GM12892 (cell line): Measurements from ENCODE around the gene RNF40.

Source experiments
- DNase-seq: peaks from one replicate; pipeline ENCODE4 v3.0.0; 2011; ENCODE audit not compliant: insufficient read length
- FAIRE-seq: peaks from 2 replicates; lab custom pipeline; 2011; peaks lifted over from hg19 to GRCh38; lab: Jason Lieb, UNC
- POLR2A ChIP-seq: IDR thresholded peaks from 2 replicates; pipeline ENCODE4 v1.6.1; 2011; ENCODE audit warnings: low read depth, low read length, control low read depth
- POLR2AphosphoS5 ChIP-seq: IDR thresholded peaks from 2 replicates; pipeline ENCODE4 v1.6.1; 2011; ENCODE audit warnings: low read depth, low read length, control low read depth
- TAF1 ChIP-seq: IDR thresholded peaks from 2 replicates; pipeline ENCODE4 v1.6.1; 2011; ENCODE audit warnings: low read depth, mild to moderate bottlenecking, control low read depth, low read length, borderline replicate concordance

RNF40 gene

DNA sequence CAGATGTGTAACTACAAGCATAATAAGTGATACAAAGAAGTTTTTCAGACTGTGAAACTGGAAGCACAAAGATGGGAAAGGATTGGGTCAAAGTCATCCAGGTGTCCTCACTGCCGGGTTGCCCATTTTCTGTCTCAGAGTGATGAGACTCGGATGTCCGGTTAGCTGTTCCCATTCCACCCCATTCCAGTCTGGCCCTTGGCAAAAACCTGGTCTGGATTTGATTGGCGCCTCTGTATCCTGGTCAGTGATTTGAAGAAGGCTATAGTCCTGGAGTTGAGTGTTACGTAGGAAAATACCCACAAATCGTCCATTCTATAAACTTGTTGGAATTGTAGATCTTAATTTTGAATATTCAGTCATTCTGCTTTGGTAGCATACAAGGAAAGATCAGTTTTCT lies 33.8 kb upstream of the RNF40 start:
- TF ChIP-seq POLR2AphosphoS5 (no peak), TAF1 (no peak), POLR2A (no peak)
- DNase-seq (no peak), FAIRE-seq (no peak)

DNA sequence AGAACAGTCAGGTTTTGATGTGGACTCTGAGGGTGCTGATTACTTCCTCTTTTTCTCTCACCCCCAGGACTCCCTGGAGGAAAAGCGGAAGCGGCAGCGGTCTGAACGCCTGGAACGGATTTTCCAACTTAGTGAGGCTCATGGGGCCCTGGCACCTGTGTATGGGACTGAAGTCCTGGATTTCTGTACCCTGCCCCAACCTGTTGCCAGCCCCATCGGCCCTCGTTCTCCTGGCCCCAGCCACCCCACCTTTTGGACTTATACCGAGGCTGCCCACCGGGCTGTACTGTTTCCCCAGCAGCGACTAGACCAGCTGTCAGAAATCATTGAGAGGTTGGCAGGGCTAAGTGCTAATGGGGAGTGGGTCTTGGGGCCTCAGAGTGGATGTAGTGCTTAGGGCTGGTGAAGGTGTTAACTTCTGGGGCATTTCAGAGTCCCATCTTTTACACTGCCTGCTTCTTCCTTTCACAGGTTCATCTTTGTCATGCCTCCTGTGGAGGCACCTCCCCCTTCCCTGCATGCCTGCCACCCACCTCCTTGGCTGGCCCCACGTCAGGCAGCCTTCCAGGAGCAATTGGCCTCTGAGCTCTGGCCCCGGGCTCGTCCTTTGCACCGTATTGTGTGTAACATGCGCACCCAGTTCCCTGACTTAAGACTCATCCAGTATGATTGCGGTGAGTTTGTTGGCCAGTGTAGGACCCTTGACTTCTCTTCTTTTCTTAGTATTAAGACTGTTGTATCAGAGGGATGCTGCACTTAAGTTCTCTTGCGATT lies 33.0 kb upstream of the RNF40 start:
- TF ChIP-seq POLR2A (no peak), POLR2AphosphoS5 (no peak), TAF1 (no peak)
- DNase-seq (no peak), FAIRE-seq (no peak)

DNA sequence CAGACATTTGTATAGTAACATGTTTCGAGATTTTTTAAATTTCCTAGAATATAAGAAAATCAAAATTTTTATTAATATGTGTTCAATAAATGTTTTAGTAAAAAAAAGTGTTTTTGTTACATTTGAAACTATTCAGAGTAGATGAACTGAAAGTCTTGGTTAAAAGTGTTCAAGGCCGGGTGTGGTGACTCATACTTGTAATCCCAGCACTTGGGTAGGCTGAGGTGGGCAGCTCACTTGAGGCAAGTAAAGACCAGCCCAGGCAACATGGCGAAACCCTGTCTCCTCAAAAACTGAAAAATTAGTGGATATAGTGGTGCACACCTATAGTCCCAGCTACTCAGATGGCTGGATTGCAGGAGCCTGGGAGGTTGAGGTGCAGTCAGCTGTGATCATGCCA lies 30.7 kb upstream of the RNF40 start:
- DNase-seq (no peak), FAIRE-seq (no peak)
- TF ChIP-seq POLR2AphosphoS5 (no peak), TAF1 (no peak), POLR2A (no peak)

DNA sequence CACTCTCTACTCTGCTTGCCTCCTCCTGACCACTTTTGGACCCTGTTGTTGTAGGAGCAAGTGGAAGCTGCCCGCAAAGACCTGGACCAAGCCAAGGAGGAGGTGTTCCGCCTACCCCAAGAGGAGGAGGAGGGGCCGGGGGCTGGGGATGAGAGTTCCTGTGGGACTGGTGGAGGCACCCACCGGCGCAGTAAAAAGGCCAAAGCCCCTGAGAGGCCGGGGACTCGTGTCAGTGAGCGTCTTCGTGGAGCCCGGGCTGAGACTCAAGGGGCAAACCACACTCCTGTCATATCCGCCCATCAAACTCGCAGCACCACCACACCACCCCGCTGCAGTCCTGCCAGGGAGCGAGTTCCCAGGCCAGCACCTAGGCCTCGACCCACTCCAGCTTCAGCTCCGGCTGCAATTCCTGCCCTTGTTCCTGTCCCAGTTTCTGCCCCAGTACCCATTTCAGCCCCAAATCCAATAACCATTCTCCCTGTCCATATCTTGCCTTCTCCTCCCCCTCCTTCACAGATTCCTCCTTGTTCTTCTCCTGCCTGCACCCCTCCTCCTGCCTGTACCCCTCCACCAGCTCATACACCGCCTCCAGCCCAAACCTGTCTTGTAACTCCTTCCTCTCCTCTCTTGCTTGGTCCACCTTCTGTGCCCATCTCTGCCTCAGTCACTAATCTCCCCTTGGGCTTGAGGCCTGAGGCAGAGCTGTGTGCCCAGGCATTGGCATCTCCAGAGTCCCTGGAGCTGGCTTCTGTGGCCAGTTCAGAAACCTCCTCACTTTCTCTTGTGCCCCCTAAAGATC lies 24.9 kb upstream of the RNF40 start:
- no peak for FAIRE-seq
- DNase-seq = no peak

DNA sequence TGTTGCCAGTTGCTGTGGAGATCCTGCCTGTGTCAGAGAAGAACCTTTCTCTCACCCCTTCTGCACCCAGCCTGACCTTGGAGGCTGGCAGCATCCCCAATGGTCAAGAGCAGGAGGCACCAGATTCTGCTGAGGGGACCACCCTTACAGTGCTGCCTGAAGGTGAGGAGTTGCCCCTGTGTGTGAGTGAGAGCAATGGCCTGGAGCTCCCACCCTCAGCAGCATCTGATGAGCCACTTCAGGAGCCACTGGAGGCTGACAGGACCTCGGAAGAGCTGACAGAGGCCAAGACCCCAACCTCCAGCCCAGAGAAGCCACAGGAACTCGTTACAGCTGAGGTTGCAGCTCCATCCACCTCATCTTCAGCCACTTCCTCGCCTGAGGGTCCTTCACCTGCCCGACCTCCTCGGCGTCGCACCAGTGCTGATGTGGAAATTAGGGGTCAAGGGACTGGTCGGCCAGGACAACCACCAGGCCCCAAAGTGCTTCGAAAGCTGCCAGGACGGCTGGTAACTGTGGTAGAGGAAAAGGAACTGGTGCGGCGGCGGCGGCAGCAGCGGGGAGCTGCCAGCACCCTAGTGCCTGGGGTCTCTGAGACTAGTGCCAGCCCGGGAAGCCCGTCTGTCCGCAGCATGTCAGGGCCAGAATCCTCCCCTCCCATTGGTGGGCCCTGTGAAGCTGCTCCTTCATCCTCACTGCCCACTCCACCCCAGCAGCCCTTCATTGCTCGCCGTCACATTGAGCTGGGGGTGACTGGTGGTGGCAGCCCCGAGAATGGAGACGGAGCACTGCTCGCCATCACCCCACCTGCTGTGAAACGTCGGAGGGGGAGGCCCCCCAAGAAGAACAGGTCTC lies 24.1 kb upstream of the RNF40 start:
- no peak for TF ChIP-seq POLR2A
- TF ChIP-seq TAF1 = no peak
- 0 out of 2 replicates have a peak, but pooled peaks have one; percentile 3 for TF ChIP-seq POLR2AphosphoS5
- FAIRE-seq (no peak), DNase-seq (no peak)

More for the DNA sequence above, 24.9 kb upstream of the RNF40 start:
- TF ChIP-seq POLR2AphosphoS5 (0 out of 2 replicates have a peak, but pooled peaks have one; percentile 26), POLR2A (no peak), TAF1 (no peak)

DNA sequence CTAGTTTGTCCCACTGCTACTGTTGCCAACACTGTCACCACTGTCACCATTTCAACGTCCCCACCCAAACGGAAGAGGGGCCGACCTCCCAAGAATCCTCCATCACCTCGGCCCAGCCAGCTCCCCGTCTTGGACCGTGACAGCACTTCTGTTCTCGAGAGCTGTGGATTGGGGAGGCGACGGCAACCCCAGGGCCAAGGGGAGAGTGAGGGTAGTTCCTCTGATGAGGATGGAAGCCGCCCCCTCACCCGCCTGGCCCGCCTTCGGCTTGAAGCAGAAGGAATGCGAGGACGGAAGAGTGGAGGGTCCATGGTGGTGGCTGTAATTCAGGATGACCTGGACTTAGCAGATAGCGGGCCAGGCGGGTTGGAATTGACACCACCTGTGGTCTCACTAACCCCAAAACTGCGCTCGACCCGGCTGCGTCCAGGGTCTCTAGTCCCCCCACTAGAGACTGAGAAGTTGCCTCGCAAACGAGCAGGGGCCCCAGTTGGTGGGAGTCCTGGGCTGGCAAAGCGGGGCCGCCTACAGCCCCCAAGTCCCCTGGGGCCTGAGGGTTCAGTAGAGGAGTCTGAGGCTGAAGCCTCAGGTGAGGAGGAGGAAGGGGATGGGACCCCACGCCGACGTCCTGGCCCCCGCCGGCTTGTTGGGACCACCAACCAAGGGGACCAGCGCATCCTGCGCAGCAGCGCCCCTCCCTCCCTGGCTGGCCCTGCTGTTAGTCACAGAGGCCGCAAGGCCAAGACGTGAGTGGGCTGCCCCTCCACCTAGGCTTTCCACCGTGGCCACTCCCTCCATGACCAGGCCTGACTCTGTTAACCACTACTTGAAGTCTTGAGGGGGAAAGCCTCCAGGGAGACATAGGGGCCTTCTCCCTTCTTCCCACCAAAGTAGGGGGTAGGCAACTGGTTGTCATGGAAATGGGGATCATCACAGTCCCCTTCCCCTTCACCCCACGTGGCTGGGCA lies 22.9 kb upstream of the RNF40 start:
- FAIRE-seq = no peak
- DNase-seq = no peak

DNA sequence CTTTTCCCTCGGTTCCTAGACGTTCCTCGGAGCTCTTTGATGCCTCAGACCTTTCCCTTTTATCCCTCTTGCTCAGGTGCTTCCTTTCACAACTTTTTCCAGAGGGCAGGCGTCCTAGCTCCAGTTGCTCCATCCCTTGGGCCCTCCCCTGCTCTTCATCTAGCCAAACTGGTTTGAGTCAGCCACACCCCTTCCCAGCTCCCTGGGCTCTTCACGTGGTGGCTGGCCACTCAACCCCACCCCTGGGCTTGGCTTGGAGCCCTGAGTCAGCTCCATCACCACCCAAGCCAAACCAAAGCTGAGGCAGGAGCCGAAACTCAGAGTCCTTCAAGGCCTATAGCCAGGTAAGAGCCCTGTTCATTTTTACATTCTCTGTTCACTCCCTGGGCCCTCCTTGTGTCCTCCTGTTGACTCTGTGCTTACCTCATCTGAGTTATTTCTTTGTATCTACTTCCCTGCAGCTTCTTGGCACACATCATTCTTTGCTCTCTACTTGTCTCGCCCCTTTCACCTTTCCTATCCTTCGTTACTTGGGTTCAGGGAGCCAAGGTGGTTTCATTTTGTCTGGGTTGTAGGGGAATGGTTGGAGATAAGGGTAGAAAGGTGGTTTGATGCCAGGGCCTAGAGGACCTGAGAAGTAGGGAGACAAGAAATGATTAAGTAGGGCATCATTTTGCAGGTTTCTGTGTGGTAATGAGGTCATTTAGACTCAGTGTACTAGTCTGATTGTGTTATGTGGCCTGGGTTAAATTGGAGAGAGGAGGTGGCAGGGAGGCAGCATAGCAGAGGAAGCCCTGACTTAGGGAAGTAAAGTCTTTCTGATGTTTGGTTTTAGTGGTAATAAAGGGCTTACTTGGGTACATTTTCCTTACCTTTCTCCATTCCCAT lies 21.5 kb upstream of the RNF40 start:
- no peak for FAIRE-seq
- no peak for DNase-seq
- no peak for TF ChIP-seq POLR2AphosphoS5

More for the DNA sequence above, 22.9 kb upstream of the RNF40 start:
- no peak for TF ChIP-seq POLR2AphosphoS5
- no peak; the same call in 1 of the 2 replicates for TF ChIP-seq POLR2A
- no peak for TF ChIP-seq TAF1

DNA sequence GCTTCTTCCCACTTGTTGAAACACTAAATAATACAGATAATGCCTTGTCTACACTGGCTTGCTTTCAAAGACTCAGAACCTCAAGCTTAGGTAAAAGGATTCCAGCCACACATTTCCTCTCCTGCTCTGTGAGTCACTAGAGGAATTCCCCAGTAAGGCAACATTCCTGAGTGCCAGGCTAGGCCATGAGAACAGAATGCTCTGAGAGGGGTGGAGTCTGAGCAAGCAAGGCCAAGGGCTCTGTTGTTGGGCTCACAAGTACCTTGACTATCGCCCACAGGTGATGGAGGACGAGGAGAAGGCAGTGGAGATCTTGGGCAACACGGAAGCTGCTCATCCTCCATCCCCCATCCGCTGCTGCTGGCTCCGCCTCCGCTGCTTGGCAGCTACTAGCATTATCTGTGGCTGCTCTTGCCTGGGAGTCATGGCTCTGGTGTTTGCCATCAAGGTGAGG lies 20.6 kb upstream of the RNF40 start:
- no peak for FAIRE-seq
- no peak for DNase-seq

DNA sequence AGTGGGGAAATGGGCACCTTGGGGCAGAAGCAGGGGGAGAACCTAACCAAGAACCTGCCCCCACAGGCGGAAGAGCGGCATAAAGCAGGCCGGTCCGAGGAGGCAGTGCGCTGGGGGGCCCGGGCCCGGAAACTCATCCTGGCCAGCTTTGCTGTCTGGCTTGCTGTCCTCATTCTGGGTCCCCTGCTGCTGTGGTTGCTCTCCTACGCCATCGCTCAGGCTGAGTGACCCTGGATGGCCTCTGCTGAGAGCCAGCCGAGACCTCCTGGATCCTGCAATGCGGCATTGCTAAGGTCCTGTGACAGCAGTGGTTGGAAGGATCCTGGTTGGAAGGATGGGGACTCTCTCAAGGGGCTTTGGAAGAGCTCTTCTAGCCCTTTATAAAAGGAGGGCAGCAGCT lies 18.4 kb upstream of the RNF40 start:
- FAIRE-seq (no peak), DNase-seq (no peak)
- no peak for TF ChIP-seq TAF1

More for the DNA sequence above, 20.6 kb upstream of the RNF40 start:
- TF ChIP-seq POLR2A = no peak
- TF ChIP-seq POLR2AphosphoS5 = no peak

DNA sequence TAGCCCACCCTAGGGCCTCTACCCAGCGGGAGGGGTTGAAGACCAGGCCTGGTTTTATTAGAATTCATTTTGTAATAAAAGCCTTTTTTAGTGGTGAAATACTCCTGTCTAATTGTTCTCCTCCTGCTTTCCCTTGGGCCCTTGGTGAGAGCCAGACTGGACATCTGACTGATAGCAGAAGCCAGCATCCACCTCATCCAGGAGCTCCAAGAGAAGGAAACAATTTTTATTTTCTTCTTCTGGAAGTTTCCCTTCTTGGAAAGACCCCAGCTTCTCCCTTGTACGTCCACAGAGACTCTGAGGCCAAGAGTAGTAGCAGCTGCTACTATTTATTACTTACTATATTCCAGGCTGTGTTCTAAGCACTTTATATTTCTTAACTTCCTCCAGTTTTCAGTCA lies 17.9 kb upstream of the RNF40 start:
- DNase-seq (no peak), FAIRE-seq (no peak)
- TF ChIP-seq POLR2AphosphoS5 (no peak), POLR2A (no peak), TAF1 (no peak)
